ENCODE measurements around the gene CLDN15. TPM values are rescaled to one million over a fixed set of nuclear protein-coding genes. Genes with fewer than 3 reads are reported as not detected.

The CLDN15 gene
- total RNA-seq, 1 experiment from 2014 or later, result 6.5 TPM

DNA sequence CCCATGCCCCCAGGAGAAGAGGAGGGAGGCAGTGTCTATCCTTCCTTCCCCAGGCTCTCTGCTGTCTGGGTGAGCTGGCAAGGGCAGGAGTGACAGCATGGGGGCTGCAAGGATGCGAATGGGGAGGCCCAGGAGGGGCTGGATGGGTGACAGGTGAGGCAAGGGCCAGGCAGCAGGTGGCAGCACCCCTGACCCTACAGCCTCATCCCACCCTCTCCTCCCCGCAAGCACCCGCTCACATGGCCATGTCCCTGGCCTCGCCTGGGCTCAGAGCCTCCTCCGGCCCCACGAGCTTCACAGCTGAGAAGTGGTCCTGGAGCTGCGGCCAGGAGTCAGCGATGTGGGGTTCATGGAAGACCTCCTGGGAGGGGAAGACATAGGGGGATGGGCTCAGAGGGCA, 25.6 kb downstream of the CLDN15 start:
- Mint-ChIP-seq H3K36me3 (peaks cover 3% of the 10 kb centered on the region; the same call in 1 of the 2 replicates), H3K27ac (no peak overlapping the region), H3K4me1 (peaks cover 9% of the 10 kb centered on the region), H3K27me3 (ENCODE audit: low read depth) (no peaks in the 10 kb centered on the region), H3K9me3 (no peaks in the 10 kb centered on the region), H3K4me3 (no peak overlapping the region)
- no peak for DNase-seq (ENCODE audit: low spot score)
- TF ChIP-seq TEAD1 (CRISPR knock-in tag; IDR thresholded peaks at IDR 0.05) (no peak), SOX15 (CRISPR knock-in tag; IDR thresholded peaks at IDR 0.05) (no peak), FOXK1 (CRISPR knock-in tag; IDR thresholded peaks at IDR 0.05) (no peak), ZNF396 (CRISPR knock-in tag; IDR thresholded peaks at IDR 0.05; ENCODE audit: borderline replicate concordance) (no peak), NFATC4 (CRISPR knock-in tag; IDR thresholded peaks at IDR 0.05) (no peak)
- ChIA-PET POLR2A (no interaction called here), CTCF (interaction anchor here (0.9 to 3.7 kb wide), 2 partner anchors 10 to 71 kb away, joined by 5 to 16 read pairs; no protein-coding TSS in a partner anchor)
- ATAC-seq, result no peak

DNA sequence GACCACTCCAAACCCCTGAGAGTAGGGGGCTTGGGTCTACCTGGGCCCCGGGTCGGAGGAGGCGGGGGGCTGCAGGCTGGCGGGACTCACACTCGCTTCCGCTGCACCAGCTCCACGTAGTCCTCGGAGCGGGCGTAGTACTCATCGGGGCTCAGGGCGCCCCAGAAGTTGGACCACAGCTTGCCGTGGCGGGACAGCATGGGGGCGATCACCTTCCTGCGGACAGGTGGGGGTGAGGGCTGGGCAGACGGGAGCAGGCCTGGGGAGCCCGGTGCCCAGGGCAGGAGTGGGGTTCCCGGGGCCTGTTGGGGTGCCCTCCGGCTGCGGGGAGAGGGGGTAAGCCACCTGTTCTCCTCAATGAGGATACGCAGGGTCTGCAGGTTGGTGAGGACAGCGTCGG, 26.1 kb downstream of the CLDN15 start:
- POLR2A ChIA-PET, result no interaction called here
- CTCF ChIA-PET, result interaction anchor here (0.9 to 3.7 kb wide), 2 partner anchors 10 to 71 kb away, joined by 5 to 16 read pairs; no protein-coding TSS in a partner anchor
- no peak overlapping the region for H3K27ac Mint-ChIP-seq
- H3K9me3 Mint-ChIP-seq, result no peaks in the 10 kb centered on the region
- peaks cover 6% of the 10 kb centered on the region for H3K4me1 Mint-ChIP-seq
- no peak for ATAC-seq
- DNase-seq (ENCODE audit: low spot score), result no peak
- no peaks in the 10 kb centered on the region for H3K27me3 Mint-ChIP-seq (ENCODE audit: low read depth)
- TF ChIP-seq HMGXB4 (CRISPR knock-in tag; IDR thresholded peaks at IDR 0.05), result no peak
- no peak for TF ChIP-seq FOXK1 (CRISPR knock-in tag; IDR thresholded peaks at IDR 0.05)
- TF ChIP-seq ZNF121 (CRISPR knock-in tag; IDR thresholded peaks at IDR 0.05), result no peak
- TF ChIP-seq, protein P1, sequence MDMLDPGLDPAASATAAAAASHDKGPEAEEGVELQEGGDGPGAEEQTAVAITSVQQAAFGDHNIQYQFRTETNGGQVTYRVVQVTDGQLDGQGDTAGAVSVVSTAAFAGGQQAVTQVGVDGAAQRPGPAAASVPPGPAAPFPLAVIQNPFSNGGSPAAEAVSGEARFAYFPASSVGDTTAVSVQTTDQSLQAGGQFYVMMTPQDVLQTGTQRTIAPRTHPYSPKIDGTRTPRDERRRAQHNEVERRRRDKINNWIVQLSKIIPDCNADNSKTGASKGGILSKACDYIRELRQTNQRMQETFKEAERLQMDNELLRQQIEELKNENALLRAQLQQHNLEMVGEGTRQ (CRISPR knock-in tag; IDR thresholded peaks at IDR 0.05), result no peak
- TF ChIP-seq MYBL2 (CRISPR knock-in tag; IDR thresholded peaks at IDR 0.05), result no peak
- TF ChIP-seq ATF1 (CRISPR knock-in tag; IDR thresholded peaks at IDR 0.05), result no peak
- no peak for TF ChIP-seq ESRRA (CRISPR knock-in tag; IDR thresholded peaks at IDR 0.05; ENCODE audit: borderline replicate concordance)
- no peak for TF ChIP-seq STAT6 (CRISPR knock-in tag; conservative IDR thresholded peaks at IDR 0.05; ENCODE audit: low read depth)
- TF ChIP-seq ATF6 (CRISPR knock-in tag; IDR thresholded peaks at IDR 0.05), result no peak
- TF ChIP-seq ZNF138 (CRISPR knock-in tag; conservative IDR thresholded peaks at IDR 0.05), result no peak
- no peak for TF ChIP-seq SMAD3 (CRISPR knock-in tag; IDR thresholded peaks at IDR 0.05; ENCODE audit: borderline replicate concordance)
- no peak overlapping the region for H3K4me3 Mint-ChIP-seq
- peaks cover 3% of the 10 kb centered on the region; the same call in 1 of the 2 replicates for H3K36me3 Mint-ChIP-seq

DNA sequence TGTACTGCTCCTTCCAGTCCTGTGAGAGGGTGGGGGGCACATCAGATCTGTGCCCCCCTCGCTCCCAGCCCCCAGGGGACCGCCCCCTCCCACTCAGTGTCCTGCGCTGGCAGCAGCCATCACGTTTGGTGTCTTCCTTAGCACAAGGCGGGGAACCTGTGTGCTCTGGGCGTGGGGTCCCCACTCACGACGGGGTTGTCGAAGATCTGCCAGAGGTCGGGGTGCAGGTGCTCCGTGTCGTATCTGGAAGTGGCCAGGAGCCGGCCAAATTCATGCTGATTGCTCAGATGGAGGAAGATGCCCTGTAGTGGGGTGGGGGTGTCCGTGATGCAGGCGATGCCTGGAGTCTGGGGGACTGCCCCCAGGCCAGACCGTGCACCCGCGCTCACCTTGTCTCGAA, 27.5 kb downstream of the CLDN15 start:
- ATAC-seq (no peak), DNase-seq (ENCODE audit: low spot score) (no peak)
- POLR2A ChIA-PET, result no interaction called here
- Mint-ChIP-seq H3K27me3 (ENCODE audit: low read depth) (no peaks in the 10 kb centered on the region), H3K27ac (no peak overlapping the region), H3K36me3 (peaks cover 3% of the 10 kb centered on the region; the same call in 1 of the 2 replicates), H3K9me3 (no peaks in the 10 kb centered on the region), H3K4me1 (no peaks in the 10 kb centered on the region), H3K4me3 (no peak overlapping the region)
- TF ChIP-seq RORB (CRISPR knock-in tag; IDR thresholded peaks at IDR 0.05) (no peak), FOXK1 (CRISPR knock-in tag; IDR thresholded peaks at IDR 0.05) (no peak), KAT7 (CRISPR knock-in tag; IDR thresholded peaks at IDR 0.05; ENCODE audit: borderline replicate concordance) (no peak), SOX15 (CRISPR knock-in tag; IDR thresholded peaks at IDR 0.05) (no peak), CTCF (IDR thresholded peaks at IDR 0.05) (no peak), ATF1 (CRISPR knock-in tag; IDR thresholded peaks at IDR 0.05) (no peak), GABPB1 (CRISPR knock-in tag; IDR thresholded peaks at IDR 0.05) (no peak)
- TF ChIP-seq, protein P2, sequence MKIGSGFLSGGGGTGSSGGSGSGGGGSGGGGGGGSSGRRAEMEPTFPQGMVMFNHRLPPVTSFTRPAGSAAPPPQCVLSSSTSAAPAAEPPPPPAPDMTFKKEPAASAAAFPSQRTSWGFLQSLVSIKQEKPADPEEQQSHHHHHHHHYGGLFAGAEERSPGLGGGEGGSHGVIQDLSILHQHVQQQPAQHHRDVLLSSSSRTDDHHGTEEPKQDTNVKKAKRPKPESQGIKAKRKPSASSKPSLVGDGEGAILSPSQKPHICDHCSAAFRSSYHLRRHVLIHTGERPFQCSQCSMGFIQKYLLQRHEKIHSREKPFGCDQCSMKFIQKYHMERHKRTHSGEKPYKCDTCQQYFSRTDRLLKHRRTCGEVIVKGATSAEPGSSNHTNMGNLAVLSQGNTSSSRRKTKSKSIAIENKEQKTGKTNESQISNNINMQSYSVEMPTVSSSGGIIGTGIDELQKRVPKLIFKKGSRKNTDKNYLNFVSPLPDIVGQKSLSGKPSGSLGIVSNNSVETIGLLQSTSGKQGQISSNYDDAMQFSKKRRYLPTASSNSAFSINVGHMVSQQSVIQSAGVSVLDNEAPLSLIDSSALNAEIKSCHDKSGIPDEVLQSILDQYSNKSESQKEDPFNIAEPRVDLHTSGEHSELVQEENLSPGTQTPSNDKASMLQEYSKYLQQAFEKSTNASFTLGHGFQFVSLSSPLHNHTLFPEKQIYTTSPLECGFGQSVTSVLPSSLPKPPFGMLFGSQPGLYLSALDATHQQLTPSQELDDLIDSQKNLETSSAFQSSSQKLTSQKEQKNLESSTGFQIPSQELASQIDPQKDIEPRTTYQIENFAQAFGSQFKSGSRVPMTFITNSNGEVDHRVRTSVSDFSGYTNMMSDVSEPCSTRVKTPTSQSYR (CRISPR knock-in tag; IDR thresholded peaks at IDR 0.05), result no peak
- CTCF ChIA-PET, result interaction anchor here (0.7 to 3.7 kb wide), 2 partner anchors 17 to 73 kb away, joined by 4 to 16 read pairs; no protein-coding TSS in a partner anchor

All from WTC11 (cell line).